ENCODE results near the gene SF3B6.
"Not testable (repeated sequence)": the region's sequence is repeated elsewhere in the genome, so short reads cannot be mapped to it uniquely, and the experiment has no call there.

DNA sequence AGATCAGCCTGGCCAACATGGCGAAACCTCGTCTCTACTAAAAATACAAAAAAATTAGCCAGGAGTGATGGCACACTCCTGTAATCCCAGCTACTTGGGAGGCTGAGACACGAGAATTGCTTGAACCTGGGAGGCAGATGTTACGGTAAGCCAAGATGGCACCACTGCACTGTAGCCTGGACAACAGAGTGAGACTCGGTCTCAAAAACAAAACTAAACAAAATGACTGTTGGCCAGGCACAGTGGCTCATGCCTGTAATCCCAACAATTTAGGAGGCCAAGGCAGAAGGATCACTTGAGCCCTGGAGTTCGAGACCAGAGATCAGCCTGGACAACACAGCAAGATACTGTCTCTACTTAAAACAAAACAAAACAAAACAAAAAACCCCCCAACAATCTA, 33.0 kb downstream of the SF3B6 start:
- not testable (repeated sequence) for TF ChIP-seq CTCF, POLR2A, EP300 (IDR thresholded peaks at IDR 0.05)

Data from tibial nerve (tissue), 4 donors.